Measurements from ENCODE around the gene HIVEP3.

Gene HIVEP3

GRCh38 chr1:41915786-41916571, 2.7 kb downstream of the HIVEP3 start:
- Histone ChIP-seq H3K4me3 (ENCODE audit: low read depth in 1 of 5, low read length in 5 of 5) (peak overlapping the region in 1 of 5 donors; percentile 4), H3K9me3 (ENCODE audit: control insufficient read depth in 5 of 5, low read length in 5 of 5) (no peaks in the 10 kb centered on the region), H3K27ac (ENCODE audit: low read depth, low read length) (peak overlapping the region; percentile 18), H3K36me3 (ENCODE audit: control insufficient read depth in 5 of 5, insufficient read depth in 5 of 5, low read length in 5 of 5) (no peaks in the 10 kb centered on the region), H3K4me1 (ENCODE audit: control insufficient read depth in 5 of 5, insufficient read depth in 5 of 5, low read length in 5 of 5) (peaks cover 3 to 51% (median 48%) of the 10 kb centered on the region in 5 donors), H3K9ac (ENCODE audit: low read length in 5 of 5) (no peak overlapping the region), H3K27me3 (ENCODE audit: control insufficient read depth in 5 of 5, insufficient read depth in 4 of 5, low read length in 5 of 5) (no peaks in the 10 kb centered on the region)

GRCh38 chr1:41914516-41914915, 4.2 kb downstream of the HIVEP3 start:
- H3K4me3 ChIP-seq (ENCODE audit: low read depth in 1 of 5, low read length in 5 of 5), result no peak overlapping the region
- no peak overlapping the region for H3K9ac ChIP-seq (ENCODE audit: low read length in 5 of 5)
- no peaks in the 10 kb centered on the region for H3K36me3 ChIP-seq (ENCODE audit: control insufficient read depth in 5 of 5, insufficient read depth in 5 of 5, low read length in 5 of 5)
- H3K4me1 ChIP-seq (ENCODE audit: control insufficient read depth in 5 of 5, insufficient read depth in 5 of 5, low read length in 5 of 5), result peaks cover 3 to 43% (median 41%) of the 10 kb centered on the region in 5 donors
- H3K27ac ChIP-seq (ENCODE audit: low read depth, low read length), result no peak overlapping the region
- no peaks in the 10 kb centered on the region for H3K27me3 ChIP-seq (ENCODE audit: control insufficient read depth in 5 of 5, insufficient read depth in 4 of 5, low read length in 5 of 5)
- no peaks in the 10 kb centered on the region for H3K9me3 ChIP-seq (ENCODE audit: control insufficient read depth in 5 of 5, low read length in 5 of 5)

- Histone ChIP-seq H3K4me3 (ENCODE audit: low read depth in 1 of 5, low read length in 5 of 5) (no peak overlapping the region), H3K9ac (ENCODE audit: low read length in 5 of 5) (no peak overlapping the region), H3K9me3 (ENCODE audit: control insufficient read depth in 5 of 5, low read length in 5 of 5) (no peaks in the 10 kb centered on the region), H3K36me3 (ENCODE audit: control insufficient read depth in 5 of 5, insufficient read depth in 5 of 5, low read length in 5 of 5) (no peaks in the 10 kb centered on the region), H3K27me3 (ENCODE audit: control insufficient read depth in 5 of 5, insufficient read depth in 4 of 5, low read length in 5 of 5) (no peaks in the 10 kb centered on the region), H3K27ac (ENCODE audit: low read depth, low read length) (no peak overlapping the region), H3K4me1 (ENCODE audit: control insufficient read depth in 5 of 5, insufficient read depth in 5 of 5, low read length in 5 of 5) (peaks cover 3 to 28% (median 26%) of the 10 kb centered on the region in 5 donors)
Observed at GRCh38 chr1:41913014-41913413, 5.7 kb downstream of the HIVEP3 start.

- no peak overlapping the region for H3K4me3 ChIP-seq (ENCODE audit: low read depth in 1 of 5, low read length in 5 of 5)
- H3K27ac ChIP-seq (ENCODE audit: low read depth, low read length), result no peak overlapping the region
- no peaks in the 10 kb centered on the region for H3K36me3 ChIP-seq (ENCODE audit: control insufficient read depth in 5 of 5, insufficient read depth in 5 of 5, low read length in 5 of 5)
- no peaks in the 10 kb centered on the region for H3K27me3 ChIP-seq (ENCODE audit: control insufficient read depth in 5 of 5, insufficient read depth in 4 of 5, low read length in 5 of 5)
- no peaks in the 10 kb centered on the region for H3K9me3 ChIP-seq (ENCODE audit: control insufficient read depth in 5 of 5, low read length in 5 of 5)
- H3K9ac ChIP-seq (ENCODE audit: low read length in 5 of 5), result no peak overlapping the region
- H3K4me1 ChIP-seq (ENCODE audit: control insufficient read depth in 5 of 5, insufficient read depth in 5 of 5, low read length in 5 of 5), result peaks cover 0 to 9% (median 4%) of the 10 kb centered on the region in 5 donors
Observed at GRCh38 chr1:41908288-41908895, 10.3 kb downstream of the HIVEP3 start.

GRCh38 chr1:41907446-41907845, 11.3 kb downstream of the HIVEP3 start:
- Histone ChIP-seq H3K27me3 (ENCODE audit: control insufficient read depth in 5 of 5, insufficient read depth in 4 of 5, low read length in 5 of 5) (no peaks in the 10 kb centered on the region), H3K36me3 (ENCODE audit: control insufficient read depth in 5 of 5, insufficient read depth in 5 of 5, low read length in 5 of 5) (no peaks in the 10 kb centered on the region), H3K4me3 (ENCODE audit: low read depth in 1 of 5, low read length in 5 of 5) (no peak overlapping the region), H3K27ac (ENCODE audit: low read depth, low read length) (no peak overlapping the region), H3K9me3 (ENCODE audit: control insufficient read depth in 5 of 5, low read length in 5 of 5) (no peaks in the 10 kb centered on the region), H3K9ac (ENCODE audit: low read length in 5 of 5) (no peak overlapping the region), H3K4me1 (ENCODE audit: control insufficient read depth in 5 of 5, insufficient read depth in 5 of 5, low read length in 5 of 5) (peaks cover 1 to 16% (median 7%) of the 10 kb centered on the region in 5 donors)

GRCh38 chr1:41906943-41907342, 11.8 kb downstream of the HIVEP3 start:
- Histone ChIP-seq H3K27ac (ENCODE audit: low read depth, low read length) (no peak overlapping the region), H3K9me3 (ENCODE audit: control insufficient read depth in 5 of 5, low read length in 5 of 5) (no peaks in the 10 kb centered on the region), H3K27me3 (ENCODE audit: control insufficient read depth in 5 of 5, insufficient read depth in 4 of 5, low read length in 5 of 5) (no peaks in the 10 kb centered on the region), H3K9ac (ENCODE audit: low read length in 5 of 5) (no peak overlapping the region), H3K4me1 (ENCODE audit: control insufficient read depth in 5 of 5, insufficient read depth in 5 of 5, low read length in 5 of 5) (peaks cover 5 to 21% (median 12%) of the 10 kb centered on the region in 5 donors), H3K4me3 (ENCODE audit: low read depth in 1 of 5, low read length in 5 of 5) (no peak overlapping the region), H3K36me3 (ENCODE audit: control insufficient read depth in 5 of 5, insufficient read depth in 5 of 5, low read length in 5 of 5) (no peaks in the 10 kb centered on the region)

GRCh38 chr1:41905093-41905675, 13.5 kb downstream of the HIVEP3 start:
- H3K27ac ChIP-seq (ENCODE audit: low read depth, low read length), result no peak overlapping the region
- no peaks in the 10 kb centered on the region for H3K36me3 ChIP-seq (ENCODE audit: control insufficient read depth in 5 of 5, insufficient read depth in 5 of 5, low read length in 5 of 5)
- H3K4me3 ChIP-seq (ENCODE audit: low read depth in 1 of 5, low read length in 5 of 5), result no peak overlapping the region
- no peaks in the 10 kb centered on the region for H3K27me3 ChIP-seq (ENCODE audit: control insufficient read depth in 5 of 5, insufficient read depth in 4 of 5, low read length in 5 of 5)
- no peak overlapping the region for H3K9ac ChIP-seq (ENCODE audit: low read length in 5 of 5)
- no peaks in the 10 kb centered on the region for H3K9me3 ChIP-seq (ENCODE audit: control insufficient read depth in 5 of 5, low read length in 5 of 5)
- H3K4me1 ChIP-seq (ENCODE audit: control insufficient read depth in 5 of 5, insufficient read depth in 5 of 5, low read length in 5 of 5), result peaks cover 5 to 30% (median 18%) of the 10 kb centered on the region in 5 donors

- H3K4me3 ChIP-seq (ENCODE audit: low read depth in 1 of 5, low read length in 5 of 5), result no peak overlapping the region
- H3K36me3 ChIP-seq (ENCODE audit: control insufficient read depth in 5 of 5, insufficient read depth in 5 of 5, low read length in 5 of 5), result no peaks in the 10 kb centered on the region
- no peak overlapping the region for H3K9ac ChIP-seq (ENCODE audit: low read length in 5 of 5)
- H3K27ac ChIP-seq (ENCODE audit: low read depth, low read length), result no peak overlapping the region
- no peaks in the 10 kb centered on the region for H3K27me3 ChIP-seq (ENCODE audit: control insufficient read depth in 5 of 5, insufficient read depth in 4 of 5, low read length in 5 of 5)
- H3K4me1 ChIP-seq (ENCODE audit: control insufficient read depth in 5 of 5, insufficient read depth in 5 of 5, low read length in 5 of 5), result peaks cover 5 to 37% (median 22%) of the 10 kb centered on the region in 5 donors
- no peaks in the 10 kb centered on the region for H3K9me3 ChIP-seq (ENCODE audit: control insufficient read depth in 5 of 5, low read length in 5 of 5)
Observed at GRCh38 chr1:41902664-41903063, 16.1 kb downstream of the HIVEP3 start.

- Histone ChIP-seq H3K9me3 (ENCODE audit: control insufficient read depth in 5 of 5, low read length in 5 of 5) (no peaks in the 10 kb centered on the region), H3K27me3 (ENCODE audit: control insufficient read depth in 5 of 5, insufficient read depth in 4 of 5, low read length in 5 of 5) (no peaks in the 10 kb centered on the region), H3K4me3 (ENCODE audit: low read depth in 1 of 5, low read length in 5 of 5) (no peak overlapping the region), H3K27ac (ENCODE audit: low read depth, low read length) (no peak overlapping the region), H3K36me3 (ENCODE audit: control insufficient read depth in 5 of 5, insufficient read depth in 5 of 5, low read length in 5 of 5) (no peaks in the 10 kb centered on the region), H3K4me1 (ENCODE audit: control insufficient read depth in 5 of 5, insufficient read depth in 5 of 5, low read length in 5 of 5) (peaks cover 5 to 33% (median 18%) of the 10 kb centered on the region in 5 donors), H3K9ac (ENCODE audit: low read length in 5 of 5) (no peak overlapping the region)
Observed at GRCh38 chr1:41902159-41902577, 16.6 kb downstream of the HIVEP3 start.

- H3K4me3 ChIP-seq (ENCODE audit: low read depth in 1 of 5, low read length in 5 of 5), result no peak overlapping the region
- no peak overlapping the region for H3K27ac ChIP-seq (ENCODE audit: low read depth, low read length)
- no peaks in the 10 kb centered on the region for H3K36me3 ChIP-seq (ENCODE audit: control insufficient read depth in 5 of 5, insufficient read depth in 5 of 5, low read length in 5 of 5)
- no peaks in the 10 kb centered on the region for H3K27me3 ChIP-seq (ENCODE audit: control insufficient read depth in 5 of 5, insufficient read depth in 4 of 5, low read length in 5 of 5)
- H3K4me1 ChIP-seq (ENCODE audit: control insufficient read depth in 5 of 5, insufficient read depth in 5 of 5, low read length in 5 of 5), result peaks cover 5 to 29% (median 15%) of the 10 kb centered on the region in 5 donors
- H3K9ac ChIP-seq (ENCODE audit: low read length in 5 of 5), result no peak overlapping the region
- H3K9me3 ChIP-seq (ENCODE audit: control insufficient read depth in 5 of 5, low read length in 5 of 5), result no peaks in the 10 kb centered on the region
Observed at GRCh38 chr1:41901551-41901950, 17.2 kb downstream of the HIVEP3 start.

Data from subcutaneous abdominal adipose tissue (tissue), 5 donors.